Measurements from ENCODE around the gene RBM38. TPM values are rescaled to one million over a fixed set of nuclear protein-coding genes. Genes with fewer than 3 reads are reported as not detected.
"Not testable (repeated sequence)": the region's sequence is repeated elsewhere in the genome, so short reads cannot be mapped to it uniquely, and the experiment has no call there.

Gene RBM38
- total and polyA plus RNA-seq, 2 donors from 2014 or later: 16.8 to 18.0 TPM

GRCh38 chr20:57350081-57350710 lies 41.0 kb upstream of the RBM38 start:
- H3K4me1 ChIP-seq (ENCODE audit: control insufficient read depth in 2 of 3, insufficient read depth in 2 of 3, low read depth in 1 of 3, low read length in 3 of 3): peaks cover 0 to 7% (median 4%) of the 10 kb centered on the region in 3 donors
- TF ChIP-seq CTCF (IDR thresholded peaks at IDR 0.05; ENCODE audit: borderline replicate concordance, extremely low read depth, insufficient read depth): no peak
- DNase-seq (peak in 2 of 5 donors; percentile 53 to 70), FAIRE-seq (no peak)
- no peaks in the 10 kb centered on the region for H3K9me3 ChIP-seq (ENCODE audit: control insufficient read depth in 2 of 3, insufficient read depth in 1 of 3, low read length in 3 of 3)
- no peak overlapping the region for H3K9ac ChIP-seq (ENCODE audit: low read length in 3 of 3)
- intact Hi-C loops (cut with DNase I): no loop called here
- no peaks in the 10 kb centered on the region for H3K27me3 ChIP-seq (ENCODE audit: control insufficient read depth, insufficient read depth, low read length)
- H3K4me3 ChIP-seq (ENCODE audit: low read length in 3 of 3): no peak overlapping the region
- peaks cover 5 to 13% (median 10%) of the 10 kb centered on the region in 3 donors for H3K36me3 ChIP-seq (ENCODE audit: control insufficient read depth in 2 of 3, insufficient read depth in 3 of 3, low read length in 3 of 3)
- no peak overlapping the region for H3K27ac ChIP-seq (ENCODE audit: low read depth in 2 of 2, low read length in 2 of 2)

- FAIRE-seq; DNase-seq; H3K27me3 ChIP-seq (ENCODE audit: control insufficient read depth, insufficient read depth, low read length); H3K9me3 ChIP-seq (ENCODE audit: control insufficient read depth in 2 of 3, insufficient read depth in 1 of 3, low read length in 3 of 3); H3K4me1 ChIP-seq (ENCODE audit: control insufficient read depth in 2 of 3, insufficient read depth in 2 of 3, low read depth in 1 of 3, low read length in 3 of 3); intact Hi-C loops (cut with DNase I): not testable (repeated sequence)
- Histone ChIP-seq H3K9ac (ENCODE audit: low read length in 3 of 3) (peak overlapping the region in 1 of 3 donors; percentile 96), H3K4me3 (ENCODE audit: low read length in 3 of 3) (peak overlapping the region; percentile 90 to 96 (median 96)), H3K36me3 (ENCODE audit: control insufficient read depth in 2 of 3, insufficient read depth in 3 of 3, low read length in 3 of 3) (peaks cover 6 to 17% (median 11%) of the 10 kb centered on the region in 3 donors), H3K27ac (ENCODE audit: low read depth in 2 of 2, low read length in 2 of 2) (peak overlapping the region in 1 of 2 donors; percentile 84)
Measured at GRCh38 chr20:57350726-57351041, 40.5 kb upstream of the RBM38 start.

- Histone ChIP-seq H3K9ac (ENCODE audit: low read length in 3 of 3) (peak within 1 kb of the TSS; percentile 27 to 96 (median 90)), H3K4me3 (ENCODE audit: low read length in 3 of 3) (peak within 1 kb of the TSS; percentile 90 to 96 (median 96)), H3K27ac (ENCODE audit: low read depth in 2 of 2, low read length in 2 of 2) (peak within 1 kb of the TSS in 1 of 2 donors; percentile 84), H3K36me3 (ENCODE audit: control insufficient read depth in 2 of 3, insufficient read depth in 3 of 3, low read length in 3 of 3) (peaks cover 8 to 18% (median 13%) of the 10 kb centered on the region in 3 donors), H3K4me1 (ENCODE audit: control insufficient read depth in 2 of 3, insufficient read depth in 2 of 3, low read depth in 1 of 3, low read length in 3 of 3) (peaks cover 0 to 7% (median 4%) of the 10 kb centered on the region in 3 donors), H3K9me3 (ENCODE audit: control insufficient read depth in 2 of 3, insufficient read depth in 1 of 3, low read length in 3 of 3) (no peaks in the 10 kb centered on the region), H3K27me3 (ENCODE audit: control insufficient read depth, insufficient read depth, low read length) (no peaks in the 10 kb centered on the region)
- peak; percentile 93 to 98 (median 95) for DNase-seq
- no peak for TF ChIP-seq CTCF (IDR thresholded peaks at IDR 0.05; ENCODE audit: borderline replicate concordance, extremely low read depth, insufficient read depth)
- no peak for FAIRE-seq
- intact Hi-C loops (cut with DNase I): no loop called here
Measured at GRCh38 chr20:57351042-57351783, 40.0 kb upstream of the RBM38 start, which contains the start of gene RAE1. Gene RAE1 (plus strand): TSS chr20:57351255. CDS start chr20:57354039, 2,784 bp downstream.

- Histone ChIP-seq H3K9me3 (ENCODE audit: control insufficient read depth in 2 of 3, insufficient read depth in 1 of 3, low read length in 3 of 3) (no peaks in the 10 kb centered on the region), H3K4me3 (ENCODE audit: low read length in 3 of 3) (peak overlapping the region in 2 of 3 donors; percentile 16 to 96), H3K27ac (ENCODE audit: low read depth in 2 of 2, low read length in 2 of 2) (no peak overlapping the region), H3K4me1 (ENCODE audit: control insufficient read depth in 2 of 3, insufficient read depth in 2 of 3, low read depth in 1 of 3, low read length in 3 of 3) (peaks cover 0 to 7% (median 4%) of the 10 kb centered on the region in 3 donors), H3K36me3 (ENCODE audit: control insufficient read depth in 2 of 3, insufficient read depth in 3 of 3, low read length in 3 of 3) (peaks cover 8 to 21% (median 18%) of the 10 kb centered on the region in 3 donors), H3K27me3 (ENCODE audit: control insufficient read depth, insufficient read depth, low read length) (no peaks in the 10 kb centered on the region), H3K9ac (ENCODE audit: low read length in 3 of 3) (peak overlapping the region in 1 of 3 donors; percentile 90)
- intact Hi-C loops (cut with DNase I): no loop called here
- no peak for TF ChIP-seq CTCF (IDR thresholded peaks at IDR 0.05; ENCODE audit: borderline replicate concordance, extremely low read depth, insufficient read depth)
- FAIRE-seq: no peak
- peak in 1 of 5 donors; percentile 15 for DNase-seq
Measured at GRCh38 chr20:57352305-57352704, 38.9 kb upstream of the RBM38 start.

All from kidney (tissue), 14 donors.